Measurements from ENCODE around the gene TOM1L2.
"Not testable (repeated sequence)": the region's sequence is repeated elsewhere in the genome, so short reads cannot be mapped to it uniquely, and the experiment has no call there.

The TOM1L2 gene

DNA sequence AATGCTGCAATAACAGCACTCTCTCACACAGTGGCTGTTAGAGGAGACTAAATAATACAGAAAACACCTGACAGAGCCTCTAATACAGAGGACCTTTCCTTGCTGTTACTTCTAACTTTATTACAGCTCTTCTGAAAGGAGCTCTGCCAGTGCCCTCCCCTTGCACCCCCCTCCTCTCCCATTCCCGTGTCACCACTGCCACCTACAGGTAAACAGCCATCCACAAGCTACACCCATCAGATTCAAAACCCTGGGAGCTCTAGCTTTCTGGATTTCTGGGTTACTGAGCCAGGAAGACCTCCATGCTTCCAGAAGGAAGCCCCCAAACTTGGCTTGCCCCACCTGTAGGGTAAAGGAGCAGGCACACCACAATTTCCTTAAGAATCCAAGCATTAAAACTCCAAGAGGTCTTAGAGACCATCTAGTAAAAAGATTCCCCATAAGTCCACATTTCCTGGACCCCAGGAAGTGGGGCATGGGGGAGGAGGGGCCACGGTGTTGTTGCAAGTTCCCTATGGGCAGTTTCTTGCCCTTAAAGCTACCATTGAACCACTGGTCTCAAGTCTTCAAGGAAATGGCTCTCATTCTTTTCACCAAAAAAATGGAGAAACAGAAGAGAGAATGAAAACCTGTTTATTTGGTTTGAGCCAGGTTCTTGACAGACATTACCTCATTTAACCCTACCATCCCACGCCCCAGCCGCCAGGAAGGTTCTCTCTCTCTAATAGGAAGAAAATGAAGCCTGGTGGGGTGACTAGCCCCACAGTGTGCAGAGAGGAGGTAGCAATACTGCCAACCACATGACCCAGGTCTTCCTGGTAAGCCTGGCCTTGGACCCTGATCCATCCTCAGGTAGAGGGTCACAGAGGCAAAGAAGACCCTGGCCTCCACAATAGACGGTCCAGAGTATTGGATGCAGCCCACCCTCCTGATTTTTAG, 52.8 kb downstream of the TOM1L2 start:
- peak; percentile 64 for DNase-seq

DNA sequence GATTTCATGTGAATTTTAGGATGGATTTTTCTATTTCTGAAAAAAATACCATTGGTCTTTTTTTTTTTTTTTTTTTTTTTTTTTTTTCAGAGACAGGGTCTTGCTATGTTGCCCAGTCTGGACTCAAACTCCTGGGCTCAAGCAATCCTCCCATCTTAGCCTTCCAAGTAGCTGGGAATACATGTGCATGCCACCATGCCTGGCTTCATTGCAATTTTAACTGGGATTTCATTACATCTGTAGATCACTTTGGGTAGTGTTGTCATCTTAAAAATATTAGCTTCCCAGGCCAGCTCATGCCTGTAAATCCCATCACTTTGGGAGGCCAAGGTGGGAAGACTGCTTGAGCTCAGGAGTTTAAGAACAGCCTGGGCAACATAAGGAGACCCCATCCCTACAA, 54.8 kb downstream of the TOM1L2 start:
- no peak for DNase-seq

DNA sequence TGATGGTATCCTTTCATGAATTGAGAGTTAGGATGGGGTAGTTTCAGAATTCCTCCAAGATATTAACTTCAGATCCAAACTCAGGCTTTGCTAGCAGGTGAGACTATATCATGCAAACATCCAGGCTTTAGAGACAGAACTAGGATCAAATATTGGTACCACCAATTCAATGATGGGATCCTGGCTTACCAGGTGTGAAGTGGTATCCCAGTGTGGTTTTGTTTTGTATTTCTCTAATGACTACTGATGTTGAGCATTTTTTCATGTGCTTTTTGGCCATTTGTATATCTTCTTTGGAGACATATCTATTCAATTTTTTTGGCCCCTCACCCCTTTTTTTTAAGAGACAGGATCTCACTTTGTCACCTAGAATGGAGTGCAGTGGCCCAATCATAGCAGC, 57.0 kb downstream of the TOM1L2 start:
- no peak for DNase-seq

DNA sequence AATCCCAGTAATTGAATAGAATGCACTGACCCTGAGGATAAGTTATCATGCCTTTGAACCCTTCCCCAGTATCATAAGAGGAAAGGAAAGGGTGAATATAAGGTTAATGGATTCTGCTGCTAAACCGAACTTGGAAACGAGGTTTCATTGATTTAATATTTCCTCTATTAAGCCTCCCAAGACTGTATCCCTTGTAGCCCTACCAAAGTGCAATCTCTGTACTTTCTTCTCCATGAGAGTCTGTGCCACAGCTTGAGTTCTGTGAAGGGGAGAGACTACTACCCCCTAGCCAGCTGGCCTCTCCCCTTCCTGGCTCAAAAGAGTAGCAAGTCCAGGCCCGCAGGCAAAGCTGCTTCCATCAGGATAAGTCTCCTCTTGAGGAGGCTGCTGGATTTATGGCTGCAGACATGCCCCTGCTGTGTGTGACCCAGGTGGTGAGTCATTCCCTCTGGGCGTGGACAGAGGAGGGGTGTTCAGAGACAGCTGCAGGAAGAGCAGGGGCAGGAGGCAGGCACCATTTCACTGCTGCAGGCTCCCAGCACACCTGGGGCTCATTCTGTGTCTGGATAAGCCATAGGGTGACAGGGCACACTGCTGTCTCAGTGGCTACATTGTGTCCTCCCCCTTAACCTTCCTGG, 58.4 kb downstream of the TOM1L2 start:
- DNase-seq, result peak; percentile 86

DNA sequence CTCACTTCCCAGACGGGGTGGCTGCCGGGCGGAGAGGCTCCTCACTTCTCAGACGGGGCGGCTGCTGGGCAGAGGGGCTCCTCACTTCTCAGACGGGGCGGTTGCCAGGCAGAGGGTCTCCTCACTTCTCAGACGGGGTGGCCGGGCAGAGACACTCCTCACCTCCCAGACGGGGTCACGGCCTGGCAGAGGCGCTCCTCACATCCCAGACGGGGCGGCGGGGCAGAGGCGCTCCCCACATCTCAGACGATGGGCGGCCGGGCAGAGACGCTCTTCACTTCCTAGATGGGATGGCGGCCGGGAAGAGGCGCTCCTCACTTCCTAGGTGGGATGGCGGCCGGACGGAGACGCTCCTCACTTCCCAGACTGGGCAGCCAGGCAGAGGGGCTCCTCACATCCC, 59.9 kb downstream of the TOM1L2 start:
- DNase-seq, result not testable (repeated sequence)

DNA sequence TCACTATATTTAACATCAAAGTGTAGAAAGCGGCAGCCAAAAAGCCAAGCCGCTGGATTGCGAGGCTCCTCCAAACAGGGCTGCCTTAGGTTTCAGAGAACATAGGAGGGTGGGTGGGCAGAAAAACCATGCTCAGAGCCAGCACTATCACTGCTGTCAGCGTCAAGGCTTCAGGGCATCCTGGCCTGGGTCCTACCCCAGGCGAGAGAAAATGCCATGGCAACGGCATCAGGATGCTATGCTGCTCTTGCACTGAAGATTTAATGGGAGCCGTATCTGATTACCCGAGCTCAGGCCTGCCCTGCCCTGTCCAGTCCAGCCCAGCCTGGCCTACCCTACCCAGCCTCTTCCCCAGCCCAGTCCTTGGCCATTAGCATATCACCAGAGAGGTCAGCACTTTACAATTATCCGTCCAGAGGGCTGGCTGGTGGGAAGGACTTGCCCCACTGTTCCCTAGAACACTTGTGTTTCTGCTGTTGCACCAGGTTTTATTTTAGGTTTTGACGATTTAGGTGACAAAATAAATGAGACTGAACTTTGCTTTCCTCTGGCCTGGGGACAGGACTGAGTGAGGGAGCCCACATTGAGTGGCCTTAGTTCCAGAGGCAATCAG, 61.1 kb downstream of the TOM1L2 start:
- DNase-seq, result no peak

DNA sequence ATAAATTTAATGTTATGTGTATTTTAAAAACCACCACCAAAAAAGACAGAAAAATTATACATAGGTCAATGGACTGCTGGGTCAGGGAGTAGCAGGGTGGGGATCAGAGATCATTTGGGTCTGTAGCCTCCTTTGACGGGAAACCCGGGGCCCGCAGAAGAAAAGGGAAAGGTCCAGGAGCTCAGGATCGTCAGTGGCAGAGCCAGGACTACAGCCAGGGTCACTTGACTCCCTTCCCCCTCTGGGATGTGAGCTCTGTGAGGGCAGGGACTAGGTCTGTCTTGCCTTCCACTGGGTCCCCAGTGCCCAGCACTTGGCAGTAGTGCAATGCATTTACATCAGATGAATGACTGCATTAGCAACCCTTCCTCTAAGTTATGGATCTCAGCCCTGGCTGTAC, 62.1 kb downstream of the TOM1L2 start:
- DNase-seq, result no peak

DNA sequence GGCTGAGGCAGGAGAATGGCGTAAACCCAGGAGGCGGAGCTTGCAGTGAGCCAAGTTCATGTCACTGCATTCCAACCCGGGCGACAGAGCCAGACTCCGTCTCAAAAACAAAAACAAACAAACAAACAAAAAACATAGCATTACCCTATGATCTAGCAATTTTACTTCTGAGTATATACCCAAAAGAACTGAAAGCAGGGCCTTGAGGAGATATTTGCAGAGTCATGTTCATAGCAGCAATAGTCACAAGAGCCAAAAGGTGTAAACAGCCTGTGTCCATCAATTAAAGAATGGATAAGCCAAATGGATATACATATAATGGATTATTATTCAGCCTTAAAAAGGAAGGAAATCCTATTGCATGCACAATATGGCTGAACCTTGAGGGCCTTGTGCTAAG, 63.1 kb downstream of the TOM1L2 start:
- DNase-seq, result no peak

DNA sequence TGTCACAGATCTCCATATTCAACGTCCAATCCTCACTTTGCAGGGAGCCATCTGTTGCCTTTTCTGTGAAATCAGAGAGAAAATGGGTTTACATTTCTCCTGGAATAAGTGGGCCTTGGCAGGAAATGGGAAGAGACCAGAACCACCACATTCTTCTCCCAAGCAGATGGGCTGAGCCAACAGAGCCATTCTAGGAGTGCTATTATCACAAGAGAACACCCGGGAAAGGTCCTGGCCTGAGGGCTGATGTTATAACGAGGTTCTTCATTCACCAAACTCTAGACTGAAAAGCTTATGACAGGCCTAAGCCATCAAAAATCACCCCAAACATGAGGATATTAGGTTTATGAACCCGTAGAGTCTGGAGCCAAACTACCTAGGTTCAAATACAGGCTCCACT, 64.7 kb downstream of the TOM1L2 start:
- DNase-seq, result no peak

DNA sequence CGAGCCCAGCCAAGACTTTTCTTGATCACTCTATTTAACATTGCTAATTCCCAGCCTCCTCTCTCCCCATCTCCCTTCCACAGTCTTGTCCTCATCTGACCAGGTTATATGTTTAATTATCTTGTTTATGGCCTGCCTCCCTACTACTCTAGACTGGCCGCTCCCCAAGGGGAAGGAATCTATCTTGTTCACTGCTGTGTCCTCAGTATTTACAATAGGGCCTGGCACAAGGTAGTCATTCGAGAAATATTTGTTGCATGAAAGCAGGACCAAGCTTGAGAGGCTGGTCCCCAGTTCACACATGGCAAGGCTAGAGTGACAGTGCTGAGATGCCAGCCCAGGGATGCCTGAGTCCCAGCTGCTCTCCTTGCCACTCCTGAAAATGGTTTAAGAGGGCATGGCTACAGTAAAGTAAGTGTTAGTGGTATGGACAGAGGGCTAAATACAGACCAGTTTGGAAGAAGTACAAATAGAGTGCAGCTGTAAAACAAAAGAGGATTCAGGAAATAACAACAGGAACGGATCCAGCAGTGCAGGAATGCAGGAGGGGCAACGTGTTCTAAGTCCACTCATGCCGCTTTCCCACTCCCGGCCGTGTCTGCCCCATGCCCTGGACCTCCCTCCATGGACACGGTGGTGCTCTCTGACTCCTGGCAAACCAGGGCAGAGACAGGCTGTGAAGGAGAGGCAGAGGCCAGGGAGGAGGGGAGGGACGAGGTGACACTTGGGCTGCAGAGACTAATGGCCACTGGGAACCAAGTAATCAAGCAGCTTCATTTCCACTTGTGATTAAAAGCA, 65.6 kb downstream of the TOM1L2 start:
- no peak for DNase-seq

DNA sequence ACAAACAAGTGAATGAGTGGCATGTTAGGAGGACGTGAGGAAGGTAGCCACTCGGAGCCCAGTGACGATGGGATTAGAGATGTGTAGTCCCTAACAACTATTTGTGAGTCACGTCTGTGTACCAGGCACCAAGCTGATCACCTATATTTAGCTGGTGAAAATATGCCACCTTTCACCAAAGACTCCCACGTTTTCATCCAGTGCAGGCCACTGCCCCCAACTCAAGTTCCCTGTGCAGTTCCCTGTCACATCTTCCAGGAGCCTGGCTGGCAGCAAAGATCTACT, 67.2 kb downstream of the TOM1L2 start:
- no peak for DNase-seq

DNA sequence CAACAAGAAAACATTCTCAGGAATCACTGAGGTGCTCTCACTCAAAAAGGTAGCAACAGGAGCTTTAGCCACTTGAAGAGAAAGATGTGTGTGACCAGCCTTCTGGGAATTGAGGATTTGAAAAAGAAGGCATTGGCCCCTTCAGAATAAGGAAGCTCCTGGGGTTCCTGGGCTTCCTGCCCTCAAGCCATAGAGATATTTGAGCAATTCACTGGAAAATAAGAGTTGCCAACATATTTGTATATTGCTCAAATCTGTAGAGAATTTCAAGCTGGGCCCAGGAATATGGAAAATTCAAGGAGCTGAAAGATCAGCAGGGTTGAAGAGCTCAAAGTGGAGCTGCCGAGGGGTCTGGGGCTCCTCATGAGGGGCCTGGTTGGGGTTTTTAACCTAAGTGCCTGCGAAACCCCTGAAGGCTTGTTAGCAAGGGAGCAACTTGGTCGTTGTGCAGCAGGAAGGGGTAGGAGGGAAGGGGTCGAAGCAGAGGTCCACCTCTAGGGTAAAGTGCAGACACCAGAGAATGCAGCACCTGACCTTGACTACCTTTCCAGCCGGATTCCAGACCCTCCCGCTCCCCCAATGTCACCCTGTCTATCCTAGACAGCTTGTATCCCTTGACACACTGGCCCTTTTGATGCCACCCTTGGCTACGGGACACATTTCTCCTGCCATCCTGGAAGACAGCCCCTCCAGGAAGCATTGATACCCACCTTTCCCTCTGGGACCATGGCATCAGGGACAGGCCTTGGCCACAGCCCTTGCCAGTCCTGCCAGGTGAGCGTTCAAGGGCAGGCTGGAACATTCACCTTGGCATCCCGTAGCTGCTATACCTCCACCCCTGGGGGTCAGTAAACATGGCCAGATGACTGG, 67.8 kb downstream of the TOM1L2 start:
- DNase-seq, result peak; percentile 4

DNA sequence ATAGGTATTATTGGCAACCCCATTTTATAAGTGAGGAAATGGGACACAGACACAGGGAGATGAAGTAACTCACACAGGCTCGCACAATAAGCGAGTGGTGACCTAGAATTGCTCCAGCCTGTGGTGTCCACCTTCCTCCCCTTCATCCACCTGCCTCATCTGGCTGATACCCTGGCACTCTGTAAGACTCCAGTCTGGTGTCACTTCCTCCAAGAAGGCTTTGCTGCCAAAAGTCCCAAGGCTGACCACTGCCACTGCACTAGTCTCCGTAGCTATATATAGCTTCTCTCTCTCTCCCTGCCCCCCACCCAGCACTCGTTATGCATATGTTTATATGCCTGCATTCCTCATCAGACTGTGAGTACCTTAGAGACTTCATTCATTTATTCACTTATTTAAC, 69.3 kb downstream of the TOM1L2 start:
- DNase-seq, result no peak

DNA sequence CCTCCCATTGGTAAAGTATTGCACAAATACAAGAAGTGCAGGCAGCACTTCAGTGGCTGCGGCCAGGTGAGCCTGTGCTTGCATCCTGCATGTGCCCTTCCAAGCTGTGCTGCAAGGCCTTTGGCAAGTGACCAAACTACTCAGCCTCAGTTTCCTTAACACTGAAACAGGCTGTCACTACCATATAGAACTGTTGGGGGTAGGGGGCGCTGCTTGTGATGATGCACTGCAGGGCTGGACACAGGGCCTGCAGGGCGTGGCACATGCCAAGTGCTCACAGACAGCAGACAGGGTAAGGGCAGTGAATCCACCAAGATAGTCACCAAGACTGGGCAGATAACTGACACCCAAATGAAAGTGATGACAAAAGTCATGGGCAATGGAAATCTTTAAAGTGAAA, 69.8 kb downstream of the TOM1L2 start:
- no peak for DNase-seq

DNA sequence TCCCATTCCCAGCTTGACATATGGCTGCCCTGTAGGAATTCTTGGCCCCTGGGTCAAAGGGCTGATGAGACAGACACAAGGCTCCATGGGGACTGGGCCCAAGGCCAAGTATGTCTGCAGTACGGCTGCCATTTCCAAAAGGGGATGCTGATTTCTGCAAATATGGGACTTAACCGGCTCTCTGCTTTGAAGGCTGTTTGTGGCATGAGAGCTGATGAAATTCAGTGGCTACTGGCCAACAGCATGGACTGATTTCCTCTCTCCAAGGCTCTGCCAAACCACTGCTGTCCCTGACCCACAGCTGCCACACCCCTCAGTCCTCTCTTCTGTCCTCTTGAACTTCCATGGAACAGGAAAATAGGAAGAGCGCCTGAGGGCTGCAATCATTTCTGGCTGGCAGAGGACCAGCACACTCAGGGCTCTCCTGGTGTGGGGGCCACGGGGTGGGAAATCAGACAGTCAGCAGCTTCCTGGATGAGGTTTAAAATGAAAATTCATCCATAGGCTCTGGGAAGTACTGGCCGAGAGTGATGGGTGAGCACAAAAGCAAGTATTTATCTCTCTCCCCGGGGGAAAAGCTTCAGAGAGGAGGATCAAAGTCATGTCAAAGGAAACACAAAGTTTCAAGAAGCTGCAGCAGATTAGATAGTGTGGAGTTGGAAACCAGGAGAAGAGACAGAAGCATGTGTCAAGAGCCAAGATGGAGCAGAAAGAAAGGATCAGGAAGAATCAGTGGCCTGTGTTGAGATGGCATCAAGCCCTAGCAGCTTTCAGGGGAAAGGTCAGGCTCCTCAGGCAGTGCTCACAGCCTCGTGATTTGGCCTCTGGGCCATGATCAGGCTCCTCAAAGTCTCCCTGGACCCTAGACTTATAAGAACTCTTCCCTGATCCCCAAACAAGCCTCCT, 71.3 kb downstream of the TOM1L2 start:
- peak; percentile 89 for DNase-seq

DNA sequence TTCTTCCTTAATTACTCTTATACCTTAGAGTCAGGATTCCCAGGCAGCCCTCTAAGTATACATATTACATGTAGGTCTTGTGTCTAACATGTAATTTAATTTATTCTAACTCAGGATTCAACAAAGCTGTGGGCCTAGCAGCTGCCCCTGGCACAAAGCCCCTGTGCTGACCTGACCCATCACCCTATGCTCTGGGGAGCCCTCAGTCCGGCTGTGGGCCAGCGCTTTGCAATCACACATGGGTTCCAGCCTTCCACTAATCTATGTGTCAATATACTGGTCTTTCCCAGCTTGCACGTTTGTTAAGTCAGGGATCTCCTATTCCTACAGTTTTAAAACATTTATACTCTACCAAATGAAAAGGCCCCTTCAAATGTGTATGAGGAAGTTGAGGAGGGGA, 72.7 kb downstream of the TOM1L2 start:
- DNase-seq, result no peak

DNA sequence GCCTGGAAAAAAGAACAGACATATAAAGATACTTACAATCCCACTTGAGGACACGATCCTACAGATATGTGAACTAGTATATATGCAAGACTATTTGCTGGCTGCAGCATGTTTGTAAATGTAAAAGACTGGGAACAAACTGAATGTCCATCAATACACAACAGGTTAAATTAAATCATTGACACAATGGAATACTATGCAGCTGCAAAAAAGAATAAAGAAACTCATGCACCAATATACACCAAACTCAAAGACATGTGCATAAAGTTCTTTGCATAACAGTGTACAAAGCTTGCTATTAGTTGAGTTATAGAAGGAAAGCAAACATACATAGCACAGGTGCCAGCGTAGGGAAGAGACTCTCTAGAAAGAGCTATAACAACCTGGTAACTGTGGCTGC, 73.5 kb downstream of the TOM1L2 start:
- DNase-seq, result no peak

DNA sequence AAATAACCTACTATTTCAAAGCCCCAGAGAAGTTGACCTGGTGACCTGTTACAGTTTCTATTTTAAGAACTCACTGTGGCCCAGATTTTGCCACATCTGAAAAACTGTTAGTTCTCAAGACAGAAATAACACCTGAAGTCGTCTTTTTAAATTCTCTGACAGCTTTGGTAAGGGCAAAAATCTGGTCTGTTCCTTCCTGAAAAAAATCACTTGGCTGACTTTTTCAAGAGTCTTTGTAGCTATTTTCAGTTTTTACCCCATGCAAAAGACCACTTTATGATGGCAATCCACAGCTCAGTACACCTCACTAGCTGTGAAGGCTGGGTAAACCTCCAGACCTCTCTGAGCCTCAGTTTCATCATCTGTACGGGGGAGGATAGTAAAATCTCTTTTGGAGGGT, 74.8 kb downstream of the TOM1L2 start:
- DNase-seq, result no peak

DNA sequence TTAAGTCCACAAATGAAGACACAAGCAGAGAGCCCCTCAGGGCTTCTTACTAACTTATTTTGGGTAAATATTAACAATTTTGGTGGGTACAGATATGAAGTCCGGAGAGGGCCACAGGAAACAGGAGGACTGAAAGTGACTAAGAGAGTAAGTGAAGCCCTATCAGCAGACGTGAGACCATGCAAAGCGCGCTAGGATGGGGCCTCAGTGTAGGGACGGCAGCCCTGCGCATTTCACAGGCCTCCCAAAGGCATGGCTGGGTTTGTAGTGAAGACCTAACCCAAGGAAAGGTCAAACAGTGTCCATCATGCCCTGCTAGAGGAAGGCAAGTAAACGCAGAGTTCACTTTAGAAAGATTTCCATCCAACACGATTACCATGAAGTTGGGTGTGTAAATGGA, 75.5 kb downstream of the TOM1L2 start:
- no peak for DNase-seq

DNA sequence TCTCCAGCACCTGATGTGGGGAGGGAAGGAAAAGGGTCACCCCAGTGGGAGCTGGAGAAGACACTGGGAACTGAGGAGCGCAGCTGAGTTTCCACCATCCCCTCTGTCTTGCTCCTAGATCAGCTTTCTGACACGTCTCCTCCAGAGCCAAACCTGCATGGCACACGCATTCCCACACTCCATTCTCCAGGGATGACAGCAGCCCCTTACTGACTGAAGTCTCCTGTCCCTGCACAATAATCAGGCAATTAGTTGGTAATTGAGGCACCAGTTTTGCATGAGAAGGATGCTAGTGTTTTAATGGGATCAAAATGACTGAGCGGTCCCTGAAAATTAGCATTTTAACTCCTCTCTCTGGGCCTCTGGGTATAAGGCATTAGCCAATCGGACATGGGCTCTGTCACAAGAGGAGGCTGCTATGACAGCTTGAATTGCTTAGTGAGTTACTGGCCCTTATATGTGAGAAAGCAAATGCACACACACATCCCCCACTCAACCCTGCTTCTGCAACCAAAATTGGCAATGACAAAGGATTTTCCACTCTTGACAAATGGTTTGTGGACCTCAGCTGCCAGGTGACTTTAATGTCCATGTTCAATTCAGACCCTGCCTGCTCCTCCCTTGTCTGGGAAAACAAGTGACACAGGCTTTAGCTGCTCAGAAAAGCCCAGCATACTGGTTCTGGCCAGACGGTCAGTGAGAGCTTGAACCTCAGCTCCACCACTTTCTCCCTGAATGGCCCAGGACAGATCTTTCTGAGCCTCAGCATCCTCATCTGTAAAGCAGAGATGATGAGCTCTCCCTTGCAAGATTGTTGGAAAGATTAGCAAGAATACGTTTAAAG, 78.2 kb downstream of the TOM1L2 start:
- no peak for DNase-seq
